ENCODE measurements around the gene MFN1.
"Not testable (repeated sequence)": the region's sequence is repeated elsewhere in the genome, so short reads cannot be mapped to it uniquely, and the experiment has no call there.

The MFN1 gene

DNA sequence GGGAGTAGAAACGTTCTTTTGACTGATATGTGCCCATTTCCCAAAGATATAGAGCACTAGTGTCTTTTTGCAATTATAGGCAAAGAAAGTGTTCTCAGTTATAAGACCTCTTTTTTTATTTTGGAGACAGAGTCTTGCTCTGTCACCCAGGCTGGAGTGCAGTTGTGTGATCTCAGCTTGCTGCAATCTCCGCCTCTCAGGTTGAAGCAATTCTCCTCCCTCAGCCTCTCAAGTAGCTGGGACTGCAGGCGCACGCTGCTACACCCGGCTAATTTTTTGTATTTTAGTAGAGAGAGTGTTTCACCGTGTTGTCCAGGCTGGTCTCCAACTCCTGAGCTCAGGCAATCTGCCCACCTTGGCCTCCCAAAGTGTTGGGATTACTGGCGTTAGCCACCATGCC is 45.4 kb upstream of the MFN1 start:
- Mint-ChIP-seq H3K36me3 (ENCODE audit: low read depth) (peaks cover 6% of the 10 kb centered on the region), H3K27ac (no peak overlapping the region), H3K9me3 (peaks cover 11% of the 10 kb centered on the region), H3K27me3 (ENCODE audit: low read depth, poor library complexity) (no peaks in the 10 kb centered on the region), H3K4me3 (no peak overlapping the region), H3K4me1 (peaks cover 12% of the 10 kb centered on the region)
- TF ChIP-seq, protein P1, sequence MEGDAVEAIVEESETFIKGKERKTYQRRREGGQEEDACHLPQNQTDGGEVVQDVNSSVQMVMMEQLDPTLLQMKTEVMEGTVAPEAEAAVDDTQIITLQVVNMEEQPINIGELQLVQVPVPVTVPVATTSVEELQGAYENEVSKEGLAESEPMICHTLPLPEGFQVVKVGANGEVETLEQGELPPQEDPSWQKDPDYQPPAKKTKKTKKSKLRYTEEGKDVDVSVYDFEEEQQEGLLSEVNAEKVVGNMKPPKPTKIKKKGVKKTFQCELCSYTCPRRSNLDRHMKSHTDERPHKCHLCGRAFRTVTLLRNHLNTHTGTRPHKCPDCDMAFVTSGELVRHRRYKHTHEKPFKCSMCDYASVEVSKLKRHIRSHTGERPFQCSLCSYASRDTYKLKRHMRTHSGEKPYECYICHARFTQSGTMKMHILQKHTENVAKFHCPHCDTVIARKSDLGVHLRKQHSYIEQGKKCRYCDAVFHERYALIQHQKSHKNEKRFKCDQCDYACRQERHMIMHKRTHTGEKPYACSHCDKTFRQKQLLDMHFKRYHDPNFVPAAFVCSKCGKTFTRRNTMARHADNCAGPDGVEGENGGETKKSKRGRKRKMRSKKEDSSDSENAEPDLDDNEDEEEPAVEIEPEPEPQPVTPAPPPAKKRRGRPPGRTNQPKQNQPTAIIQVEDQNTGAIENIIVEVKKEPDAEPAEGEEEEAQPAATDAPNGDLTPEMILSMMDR (IDR thresholded peaks at IDR 0.05): no peak
- DNase-seq: no peak

DNA sequence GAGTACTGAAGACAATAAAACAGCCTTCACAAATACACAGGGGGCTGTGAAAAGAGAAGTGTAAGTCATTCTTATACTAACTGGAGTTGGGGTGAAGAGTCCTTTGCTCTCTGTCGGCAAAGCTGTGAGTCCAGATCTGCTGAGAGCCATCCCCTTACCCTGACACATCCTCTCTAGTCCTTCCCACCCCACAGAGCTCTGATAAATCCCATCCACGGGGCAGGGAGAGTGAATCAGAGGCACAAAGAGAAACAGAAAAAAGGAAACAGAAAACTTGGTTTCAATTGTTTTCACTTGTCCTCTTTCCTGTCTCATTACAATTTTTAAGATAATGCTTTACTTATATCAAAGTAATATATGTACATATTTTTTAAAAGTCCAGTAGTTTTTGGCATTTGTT is 42.9 kb upstream of the MFN1 start:
- Mint-ChIP-seq H3K4me3 (no peak overlapping the region), H3K9me3 (peaks cover 2% of the 10 kb centered on the region), H3K36me3 (ENCODE audit: low read depth) (no peaks in the 10 kb centered on the region), H3K27me3 (ENCODE audit: low read depth, poor library complexity) (no peaks in the 10 kb centered on the region), H3K27ac (no peak overlapping the region), H3K4me1 (peaks cover 12% of the 10 kb centered on the region)
- no peak for DNase-seq
- TF ChIP-seq, protein P1 (IDR thresholded peaks at IDR 0.05): no peak

GRCh38 chr3:179307362-179307761 is 40.1 kb upstream of the MFN1 start:
- not testable (repeated sequence) for DNase-seq; H3K27me3 Mint-ChIP-seq (ENCODE audit: low read depth, poor library complexity); H3K9me3 Mint-ChIP-seq; H3K36me3 Mint-ChIP-seq (ENCODE audit: low read depth); H3K4me1 Mint-ChIP-seq; H3K27ac Mint-ChIP-seq; H3K4me3 Mint-ChIP-seq

- Mint-ChIP-seq H3K27ac (no peak overlapping the region), H3K9me3 (no peaks in the 10 kb centered on the region), H3K4me1 (no peaks in the 10 kb centered on the region), H3K27me3 (ENCODE audit: low read depth, poor library complexity) (peaks cover 3% of the 10 kb centered on the region), H3K4me3 (no peak overlapping the region), H3K36me3 (ENCODE audit: low read depth) (no peaks in the 10 kb centered on the region)
- TF ChIP-seq, protein P1 (IDR thresholded peaks at IDR 0.05): no peak
- no peak for DNase-seq
Observed at GRCh38 chr3:179308001-179308400, 39.5 kb upstream of the MFN1 start.

DNA sequence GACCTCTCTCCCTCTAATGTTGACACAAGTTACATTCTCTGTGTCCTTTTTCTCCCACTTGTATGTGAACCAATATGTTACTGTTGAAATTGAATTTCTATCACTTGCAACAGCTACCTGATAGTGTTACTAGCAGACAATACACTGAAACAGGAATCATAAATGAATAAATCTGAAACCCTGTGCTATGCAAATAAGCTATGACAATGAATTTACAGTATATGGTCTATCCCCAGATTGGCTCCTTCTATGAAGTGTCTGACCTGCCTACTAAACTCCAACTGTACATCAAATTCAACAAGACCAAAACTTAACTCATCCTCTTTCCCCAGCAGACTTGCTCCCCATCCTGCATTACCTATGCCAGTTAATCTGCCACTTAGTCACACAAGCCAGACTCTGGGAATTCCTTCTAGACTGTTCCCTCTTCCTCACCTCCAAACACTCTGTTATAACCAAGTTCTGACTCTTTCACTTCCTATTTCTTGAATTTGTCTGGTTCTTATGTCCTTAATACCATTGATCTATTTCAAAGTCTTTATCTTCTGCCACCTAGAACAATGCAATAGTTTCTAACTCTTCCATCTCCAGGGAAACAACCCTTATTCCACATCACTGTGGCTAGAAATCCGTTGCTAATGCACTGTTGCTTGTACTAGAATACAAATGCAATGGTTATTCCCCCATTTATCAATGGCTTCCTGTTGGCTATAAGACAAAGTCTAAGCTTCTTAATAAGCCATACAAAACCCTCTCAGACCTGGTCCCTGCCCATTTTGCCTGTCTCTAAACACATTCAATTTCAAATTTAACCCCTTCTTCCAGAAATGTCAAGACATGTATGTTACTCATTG is 38.1 kb upstream of the MFN1 start:
- H3K27ac Mint-ChIP-seq: no peak overlapping the region
- H3K9me3 Mint-ChIP-seq: no peaks in the 10 kb centered on the region
- H3K4me3 Mint-ChIP-seq: no peak overlapping the region
- peaks cover 6% of the 10 kb centered on the region for H3K27me3 Mint-ChIP-seq (ENCODE audit: low read depth, poor library complexity)
- no peaks in the 10 kb centered on the region for H3K36me3 Mint-ChIP-seq (ENCODE audit: low read depth)
- TF ChIP-seq, protein P1 (IDR thresholded peaks at IDR 0.05): no peak
- DNase-seq: no peak
- no peaks in the 10 kb centered on the region for H3K4me1 Mint-ChIP-seq

- Mint-ChIP-seq H3K4me3 (no peak overlapping the region), H3K4me1 (peaks cover 15% of the 10 kb centered on the region), H3K36me3 (ENCODE audit: low read depth) (no peaks in the 10 kb centered on the region), H3K27me3 (ENCODE audit: low read depth, poor library complexity) (peaks cover 22% of the 10 kb centered on the region), H3K27ac (no peak overlapping the region), H3K9me3 (no peaks in the 10 kb centered on the region)
- no peak for DNase-seq
- TF ChIP-seq, protein P1 (IDR thresholded peaks at IDR 0.05): no peak
Observed at GRCh38 chr3:179318876-179319275, 28.6 kb upstream of the MFN1 start.

Measured in nephron progenitor cell (in vitro differentiated cells).